Stimulated activated CD4-positive, alpha-beta T cell treated with anti-CD3 and anti-CD28 coated beads, Interleukin-12 subunit alpha, Interleukin-12 subunit beta, amount 100 ng/mL, for 4 hours (primary cell): ENCODE data around the gene SLC6A6.
"Not testable (repeated sequence)": the region's sequence is repeated elsewhere in the genome, so short reads cannot be mapped to it uniquely, and the experiment has no call there.

Source experiments
- DNase-seq: peaks from one replicate; pipeline ENCODE4 v3.0.0-alpha.2; 2020

Gene SLC6A6

GRCh38 chr3:14437705-14438104 is 35.3 kb downstream of the SLC6A6 start:
- DNase-seq = not testable (repeated sequence)

DNA sequence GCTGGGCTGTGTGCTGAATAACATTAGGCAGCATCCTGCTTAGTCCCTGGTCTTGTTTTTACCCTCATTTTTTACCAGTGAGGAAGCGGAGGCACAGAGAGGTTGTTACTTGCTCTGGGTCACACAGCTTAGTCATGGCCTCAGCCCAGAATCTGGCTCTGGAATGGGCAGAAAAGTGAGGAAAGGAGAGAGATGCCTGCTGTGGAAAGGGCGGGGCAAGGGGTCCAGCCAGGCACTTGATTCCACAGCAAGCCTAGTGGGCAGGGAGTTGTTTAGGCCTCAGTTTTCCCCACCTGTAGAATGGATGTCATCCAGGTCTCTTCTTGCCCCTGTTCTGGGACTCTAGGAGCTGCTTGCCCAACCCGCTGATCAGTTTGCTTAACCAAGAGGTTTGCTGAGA is 35.9 kb downstream of the SLC6A6 start:
- no peak for DNase-seq

DNA sequence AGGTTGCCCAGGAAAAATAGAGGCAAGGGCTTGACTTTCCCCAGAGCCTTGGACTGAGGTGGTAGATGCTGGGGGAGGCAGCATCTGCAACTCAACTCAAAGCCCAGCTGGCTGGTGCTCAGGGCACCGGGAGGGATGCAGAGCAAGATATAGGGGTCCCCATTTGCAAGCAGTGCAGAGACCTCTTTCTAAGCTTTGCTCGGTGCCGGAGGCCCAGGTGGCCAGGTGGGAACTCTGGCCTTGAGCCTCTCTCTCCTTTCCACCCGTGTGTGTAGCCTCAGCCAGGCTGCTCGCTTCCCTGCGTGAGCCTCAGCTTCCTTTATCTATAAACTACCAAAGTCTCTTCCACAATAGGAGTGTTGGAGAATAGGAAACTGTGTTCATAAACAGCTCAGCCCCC is 36.5 kb downstream of the SLC6A6 start:
- DNase-seq = no peak

DNA sequence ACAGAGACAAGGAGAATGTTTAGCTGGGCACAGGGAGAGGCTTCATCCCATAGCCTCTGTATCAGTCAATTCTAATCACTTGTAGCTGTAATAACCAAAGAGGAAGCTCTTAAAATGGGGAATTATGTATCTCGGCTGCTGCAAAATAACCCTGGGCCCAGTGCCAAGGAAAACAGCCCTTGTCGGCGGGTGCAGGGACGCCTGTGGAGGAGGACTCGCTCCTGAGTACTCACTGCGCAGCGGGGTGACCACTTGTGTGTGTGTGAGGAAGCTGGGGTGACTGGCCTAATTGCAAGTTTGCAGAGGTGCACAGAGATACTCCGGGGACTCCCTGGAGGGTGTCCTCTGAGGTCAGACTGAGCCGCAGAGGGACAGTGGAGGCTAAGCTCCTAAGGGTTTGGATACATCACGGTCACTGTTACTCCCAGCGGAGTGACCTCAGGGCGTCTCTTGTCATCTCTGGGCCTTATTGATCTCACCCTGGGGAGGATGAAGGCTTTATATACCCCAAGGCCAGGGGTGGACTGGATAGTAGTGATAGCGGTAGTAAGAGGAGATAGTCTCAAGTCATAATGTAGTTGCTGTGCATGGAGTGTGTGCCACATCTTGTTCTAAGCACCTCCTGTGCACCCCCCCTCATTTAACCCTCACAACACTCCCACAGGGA is 37.2 kb downstream of the SLC6A6 start:
- DNase-seq = no peak

GRCh38 chr3:14440168-14440518 is 37.7 kb downstream of the SLC6A6 start:
- DNase-seq = no peak

- DNase-seq = no peak
These were observed 38.3 kb downstream of the SLC6A6 start for GRCh38 chr3:14440531-14441239.

DNA sequence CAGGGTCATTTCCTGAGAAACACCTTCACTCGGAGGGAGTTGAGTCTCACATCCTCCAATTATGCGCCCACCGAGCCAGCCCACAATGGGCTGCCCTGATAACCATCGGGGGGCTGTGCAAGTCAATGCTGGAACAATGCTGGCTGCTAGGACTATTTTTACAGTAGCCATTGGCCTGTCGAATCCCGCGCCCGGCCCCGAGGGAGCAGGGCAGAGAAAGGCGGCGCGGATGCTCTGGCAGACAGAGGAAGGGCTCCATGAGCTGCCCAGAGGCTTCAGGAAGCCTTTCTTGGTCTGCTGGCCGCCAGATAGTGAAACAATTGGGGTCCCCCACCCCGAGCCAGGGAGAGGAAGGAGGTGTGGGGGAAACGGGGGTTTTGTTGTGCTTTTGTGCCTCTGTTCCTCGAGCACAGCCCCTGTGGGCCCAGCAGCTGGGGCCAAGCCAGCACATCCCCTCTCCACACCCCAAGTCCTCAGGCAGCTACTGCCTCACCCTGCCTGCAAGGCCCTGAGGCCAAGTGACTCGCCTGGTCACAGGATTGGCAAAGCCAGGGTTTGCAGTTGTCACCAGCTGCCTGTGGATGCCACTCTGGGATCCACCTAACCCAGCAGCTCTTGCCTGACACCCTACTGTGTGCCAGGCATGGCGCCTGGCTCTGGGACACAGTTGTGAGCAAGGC is 39.0 kb downstream of the SLC6A6 start:
- no peak for DNase-seq

- DNase-seq = no peak
These were observed 39.5 kb downstream of the SLC6A6 start for GRCh38 chr3:14441920-14442300.

DNA sequence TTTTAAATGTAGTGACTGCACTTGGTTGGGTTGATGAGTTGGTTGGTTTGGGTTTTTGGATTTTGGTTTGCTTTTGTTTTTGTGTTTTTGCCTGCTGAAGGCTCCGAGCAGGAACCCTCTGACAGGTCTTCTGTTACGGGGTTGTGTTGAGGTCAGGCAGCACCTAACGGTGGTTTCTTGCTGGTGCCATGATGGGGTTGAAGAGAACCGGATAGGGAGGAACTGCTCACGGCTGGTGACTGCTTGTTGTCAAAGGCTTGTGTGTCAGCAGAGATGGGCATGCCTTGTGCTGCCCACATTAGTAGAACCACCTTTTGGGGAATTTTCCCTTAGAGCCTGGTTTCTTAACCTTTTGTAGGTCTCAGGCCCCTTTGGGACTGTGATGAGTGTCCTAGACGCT is 42.0 kb downstream of the SLC6A6 start:
- DNase-seq = no peak

GRCh38 chr3:14445773-14446172 is 43.4 kb downstream of the SLC6A6 start:
- no peak for DNase-seq

DNA sequence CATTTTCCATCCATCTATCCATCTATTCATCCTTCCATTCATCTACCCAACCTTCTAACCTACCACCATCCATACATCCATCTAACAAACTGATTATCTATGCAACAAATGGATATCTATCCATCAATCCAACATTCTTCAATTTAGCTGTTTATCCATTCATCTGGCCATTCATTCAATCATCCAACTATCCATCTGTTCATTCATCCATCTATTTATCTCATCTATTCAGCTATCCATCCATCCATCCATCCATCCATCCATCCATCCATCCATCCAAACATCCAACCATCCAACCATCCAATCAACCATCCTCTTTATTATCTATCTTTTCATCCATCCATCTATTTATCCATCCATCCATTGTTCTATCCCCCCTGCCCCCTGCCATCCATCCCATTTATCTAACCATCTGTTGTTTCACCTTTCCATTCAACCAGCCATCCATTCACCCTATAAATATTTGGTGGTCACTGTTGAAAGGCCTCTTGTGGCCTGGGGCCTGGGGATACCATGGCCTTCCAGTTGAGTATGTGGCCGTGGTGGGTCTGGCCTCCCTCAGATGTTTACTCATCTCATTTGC is 44.7 kb downstream of the SLC6A6 start:
- DNase-seq = no peak

GRCh38 chr3:14448063-14448462 is 45.7 kb downstream of the SLC6A6 start:
- DNase-seq = no peak

GRCh38 chr3:14448756-14449727 is 46.6 kb downstream of the SLC6A6 start:
- DNase-seq = no peak

DNA sequence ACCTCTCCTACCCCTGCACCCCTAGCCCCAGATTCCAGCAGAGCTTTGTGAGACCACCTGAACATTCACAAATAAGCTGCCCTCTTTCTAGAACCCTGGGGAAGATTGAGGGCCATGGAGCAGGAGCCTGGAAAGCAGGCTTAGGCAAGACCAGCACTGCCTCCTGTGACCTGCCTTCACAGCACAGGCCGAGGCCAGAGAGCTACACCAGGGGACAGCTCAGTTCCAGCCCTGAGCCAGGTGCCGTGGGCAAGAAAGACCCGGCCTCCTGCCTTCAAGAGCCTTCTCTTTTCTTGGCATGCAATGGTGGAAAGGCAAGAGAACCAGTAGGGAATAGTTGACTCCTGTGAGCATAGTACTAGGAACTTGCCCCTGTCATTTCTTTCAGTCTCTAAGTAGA is 48.1 kb downstream of the SLC6A6 start:
- no peak for DNase-seq

DNA sequence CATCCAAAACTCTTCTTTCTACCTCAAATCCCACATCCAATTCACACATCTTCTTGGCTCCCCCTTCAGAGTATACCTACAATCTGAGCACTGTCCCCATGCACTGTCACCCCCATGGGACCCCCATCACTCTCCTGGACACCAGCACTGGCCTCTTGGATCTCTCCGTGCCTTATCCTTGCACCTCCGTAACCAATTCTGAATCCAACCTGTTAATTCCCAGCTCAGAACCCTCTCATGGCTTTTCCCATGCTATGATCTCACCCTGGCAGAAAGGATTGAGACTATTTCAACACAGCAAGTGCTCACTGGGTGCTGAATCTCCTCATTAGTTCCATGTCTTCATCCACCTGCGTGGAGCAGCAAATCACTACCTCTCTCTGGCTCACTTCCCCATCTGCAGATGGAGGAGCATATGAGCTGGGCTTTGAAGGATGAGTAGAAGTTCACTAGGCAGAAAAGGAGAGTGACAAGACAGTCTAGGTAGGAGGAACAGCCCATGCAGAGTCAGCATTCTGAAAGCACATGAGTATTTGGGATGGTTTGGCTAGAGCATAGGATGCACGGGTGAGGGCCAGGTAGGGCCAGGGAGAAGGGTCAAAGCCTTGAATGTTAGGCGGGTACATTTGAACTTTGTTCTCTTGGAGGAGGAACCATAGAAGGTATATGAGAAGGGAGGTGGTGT is 48.7 kb downstream of the SLC6A6 start:
- DNase-seq = no peak

DNA sequence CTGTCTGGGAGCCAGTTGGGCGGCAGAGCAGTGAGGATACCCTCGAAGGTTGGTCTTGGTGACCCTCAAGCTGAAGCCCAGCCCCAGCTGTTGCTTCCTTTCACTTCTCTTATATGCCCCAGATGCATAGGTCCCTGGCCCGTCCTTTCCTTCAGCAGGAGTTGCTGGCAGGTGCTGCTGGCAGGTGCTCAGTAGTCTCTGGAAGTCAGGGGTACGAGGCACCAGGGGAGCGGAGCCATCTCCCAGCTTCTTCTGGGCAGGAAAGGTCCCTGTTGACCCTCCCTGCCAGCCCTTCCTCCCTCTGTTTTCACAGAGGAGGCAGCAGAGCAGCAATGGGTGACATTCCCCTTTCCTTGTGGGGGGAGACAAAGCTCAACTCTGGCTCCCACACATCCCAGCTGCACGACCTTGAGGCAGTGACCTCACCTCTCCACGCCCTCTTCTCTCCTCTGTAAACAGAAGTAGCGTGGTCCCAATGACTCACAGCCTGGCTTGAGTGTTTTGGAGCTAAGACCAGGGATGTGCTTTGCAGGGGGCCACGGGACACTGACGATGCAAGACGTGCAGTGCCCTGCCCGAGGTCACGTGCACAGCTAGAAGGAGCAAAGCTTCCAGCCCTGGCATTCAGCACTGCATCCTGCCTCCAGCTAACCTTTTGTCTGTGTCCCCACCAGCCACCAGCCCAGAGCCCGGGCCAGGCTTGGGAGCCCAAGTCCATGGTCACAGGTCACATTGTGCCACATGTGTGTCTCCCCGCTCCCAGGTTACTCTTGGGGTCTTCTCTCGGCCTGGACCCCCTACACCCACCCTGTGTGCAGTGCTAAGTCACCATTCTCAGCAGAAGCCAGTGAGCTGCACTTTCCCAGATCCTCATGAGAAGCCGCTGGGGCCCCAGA is 49.7 kb downstream of the SLC6A6 start:
- DNase-seq = no peak

- no peak for DNase-seq
These were observed 50.6 kb downstream of the SLC6A6 start for GRCh38 chr3:14452740-14453710.

GRCh38 chr3:14453876-14454638 is 51.7 kb downstream of the SLC6A6 start:
- no peak for DNase-seq
